Activated T-helper 9 cell treated with anti-CD3 and anti-CD28 coated beads, Interleukin-2, amount 50 U/mL, for 16 hours (primary cell): ENCODE measurements around the gene EIF3K.
A peak's percentile ranks its signal among the peaks of the same experiment; 100 is the strongest.
"Not testable (repeated sequence)": the region's sequence is repeated elsewhere in the genome, so short reads cannot be mapped to it uniquely, and the experiment has no call there.

ENCODE experiments used
- DNase-seq: peaks from one replicate; pipeline ENCODE4 v3.0.0-alpha.2; 2020; ENCODE audit warnings: low read depth

Gene EIF3K, protein sequence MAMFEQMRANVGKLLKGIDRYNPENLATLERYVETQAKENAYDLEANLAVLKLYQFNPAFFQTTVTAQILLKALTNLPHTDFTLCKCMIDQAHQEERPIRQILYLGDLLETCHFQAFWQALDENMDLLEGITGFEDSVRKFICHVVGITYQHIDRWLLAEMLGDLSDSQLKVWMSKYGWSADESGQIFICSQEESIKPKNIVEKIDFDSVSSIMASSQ

GRCh38 chr19:38618590-38619360 is at the start of gene EIF3K:
EIF3K (plus strand) TSS chr19:38619188; CDS start chr19:38619269, 81 bp downstream.
- DNase-seq, result peak; percentile 96

DNA sequence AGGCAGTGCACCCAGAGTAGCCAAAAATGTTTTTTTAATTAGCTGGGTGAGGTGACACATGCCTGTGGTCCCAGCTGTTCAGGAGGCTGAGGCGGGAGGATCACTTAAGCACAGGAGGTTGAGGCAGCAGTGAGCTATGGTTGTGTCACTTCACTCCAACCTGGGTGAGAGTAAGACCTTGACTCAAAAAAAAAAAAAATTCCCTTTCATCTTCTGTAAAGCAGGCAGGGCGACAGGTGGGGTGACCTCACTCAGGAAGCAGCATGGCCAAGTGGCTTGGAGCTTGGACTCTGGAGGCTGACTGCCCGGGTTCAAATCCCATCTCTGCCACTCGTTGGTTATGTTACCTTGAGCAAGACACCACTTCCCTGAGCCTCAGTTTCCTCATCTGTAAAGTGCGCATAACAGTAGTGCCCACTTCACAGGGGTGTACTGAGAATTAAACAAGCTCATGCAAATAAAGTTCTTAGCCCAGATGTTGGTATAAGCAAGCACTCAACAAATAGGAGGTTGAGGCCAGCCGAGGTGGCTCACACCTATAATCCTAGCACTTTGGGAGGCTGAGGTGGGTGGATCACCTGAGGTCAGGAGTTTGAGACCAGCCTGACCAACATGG is 49.5 kb upstream of the EIF3K start:
- DNase-seq, result no peak

DNA sequence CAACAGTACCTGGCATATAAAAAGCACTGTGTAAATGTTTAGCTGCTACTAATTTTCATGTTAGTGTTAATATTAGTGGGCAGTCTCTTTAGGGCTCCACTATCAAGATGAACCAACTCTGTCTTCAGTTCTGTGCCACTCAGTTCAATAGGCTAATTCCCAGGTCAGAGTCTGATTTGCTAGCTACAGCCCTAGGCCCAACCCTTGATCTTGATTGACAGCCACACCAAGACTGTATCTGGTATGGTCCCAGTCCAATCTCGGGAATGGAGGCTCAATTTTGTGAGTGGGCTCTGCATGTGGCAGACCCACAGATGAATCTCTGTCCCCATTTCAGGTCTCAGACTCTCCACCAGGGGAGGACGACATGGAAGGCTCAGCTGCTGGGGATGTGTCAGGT is 47.3 kb upstream of the EIF3K start:
- DNase-seq, result no peak

DNA sequence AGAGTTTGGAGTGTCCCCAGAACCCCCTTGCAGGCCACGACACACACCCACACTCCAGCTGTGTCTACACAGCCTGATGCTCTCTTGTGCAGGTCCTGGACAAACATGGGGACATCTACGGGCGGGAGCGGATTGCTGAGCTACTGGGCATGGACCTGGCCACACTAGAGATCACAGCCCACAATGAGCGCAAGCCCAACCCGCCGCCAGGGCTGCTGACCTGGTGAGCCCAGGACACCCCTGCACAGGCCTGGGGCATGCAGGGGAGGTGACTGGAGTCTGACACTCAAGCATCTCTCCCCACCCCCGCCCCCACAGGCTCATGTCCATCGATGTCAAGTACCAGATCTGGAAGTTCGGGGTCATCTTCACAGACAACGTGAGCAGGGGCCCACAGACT is 41.2 kb upstream of the EIF3K start:
- no peak for DNase-seq

GRCh38 chr19:38579304-38579703 is 39.7 kb upstream of the EIF3K start:
- not testable (repeated sequence) for DNase-seq

- no peak for DNase-seq
Observed at GRCh38 chr19:38580080-38580479, 38.9 kb upstream of the EIF3K start.

DNA sequence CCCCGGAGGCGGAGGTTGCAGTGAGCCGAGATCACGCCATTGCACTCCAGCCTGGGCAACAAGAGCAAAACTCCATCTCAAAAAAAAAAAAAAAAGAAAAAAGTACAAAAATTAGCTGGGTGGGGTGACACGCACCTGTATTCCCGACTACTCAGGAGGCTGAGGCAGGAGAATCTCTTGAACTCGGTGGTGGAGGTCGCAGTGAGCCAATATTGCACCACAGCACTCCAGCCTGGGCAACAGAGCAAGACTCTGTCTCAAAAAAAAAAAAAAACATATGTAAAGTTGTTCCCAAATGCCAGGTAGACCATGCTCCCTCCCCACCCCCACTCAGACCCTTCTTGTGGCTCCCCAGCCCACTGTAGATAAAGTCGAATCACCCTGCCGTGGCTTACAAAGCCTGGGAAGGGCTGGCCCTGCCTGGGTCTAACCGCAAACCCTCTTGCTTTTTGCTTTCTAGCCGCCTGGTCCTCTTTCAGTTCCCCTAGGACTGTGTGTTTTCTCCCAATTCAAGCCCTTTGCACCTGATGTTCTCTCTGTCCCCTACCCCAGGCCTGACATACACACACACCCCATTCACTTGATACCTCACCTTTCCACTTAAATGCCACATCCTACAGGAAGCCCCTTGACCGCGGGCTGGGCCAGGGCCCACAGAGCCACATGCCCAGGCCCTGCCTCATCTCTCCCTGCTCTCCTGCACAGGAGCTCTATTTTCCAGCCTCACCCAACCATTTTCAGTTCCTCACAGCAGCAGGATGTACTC is 35.6 kb upstream of the EIF3K start:
- no peak for DNase-seq

DNA sequence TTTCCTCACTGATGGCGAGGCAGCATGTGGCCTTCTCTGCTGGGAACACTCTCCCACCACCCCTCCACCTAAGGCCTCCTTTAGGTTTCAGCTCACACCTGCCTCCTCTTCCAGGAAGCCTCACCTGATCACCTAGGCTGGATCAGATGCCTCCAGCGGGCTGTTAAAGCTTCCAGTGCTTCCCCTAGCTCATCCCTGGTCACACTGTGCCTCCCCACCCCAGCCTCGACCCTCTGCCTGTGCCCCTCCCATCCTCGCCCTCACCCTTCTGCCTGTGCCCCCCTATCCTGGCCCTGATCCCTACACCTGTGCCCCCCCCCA is 35.0 kb upstream of the EIF3K start:
- no peak for DNase-seq

- DNase-seq, result no peak
Observed at GRCh38 chr19:38587562-38587961, 31.4 kb upstream of the EIF3K start.

DNA sequence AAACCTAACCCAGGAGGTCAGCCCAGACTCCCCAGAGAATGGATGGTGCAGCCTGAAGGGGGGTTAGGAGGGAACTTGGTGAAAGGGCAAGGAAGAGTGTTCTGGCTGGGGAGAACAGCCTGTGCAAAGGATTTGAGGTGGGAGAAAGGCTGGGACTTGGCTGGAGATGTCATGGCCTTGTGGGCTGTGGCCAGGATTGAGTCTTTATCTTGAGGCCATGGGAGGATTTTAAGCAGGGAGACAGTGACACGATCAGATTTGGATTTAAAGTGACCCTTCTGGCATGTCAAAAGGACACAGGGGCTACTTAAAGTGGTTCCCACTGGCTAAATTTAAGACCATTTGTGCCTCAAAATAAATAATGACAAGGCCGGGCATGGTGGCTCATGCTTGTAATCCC is 30.9 kb upstream of the EIF3K start:
- DNase-seq, result no peak

GRCh38 chr19:38592940-38593339 is 26.0 kb upstream of the EIF3K start:
- no peak for DNase-seq

DNA sequence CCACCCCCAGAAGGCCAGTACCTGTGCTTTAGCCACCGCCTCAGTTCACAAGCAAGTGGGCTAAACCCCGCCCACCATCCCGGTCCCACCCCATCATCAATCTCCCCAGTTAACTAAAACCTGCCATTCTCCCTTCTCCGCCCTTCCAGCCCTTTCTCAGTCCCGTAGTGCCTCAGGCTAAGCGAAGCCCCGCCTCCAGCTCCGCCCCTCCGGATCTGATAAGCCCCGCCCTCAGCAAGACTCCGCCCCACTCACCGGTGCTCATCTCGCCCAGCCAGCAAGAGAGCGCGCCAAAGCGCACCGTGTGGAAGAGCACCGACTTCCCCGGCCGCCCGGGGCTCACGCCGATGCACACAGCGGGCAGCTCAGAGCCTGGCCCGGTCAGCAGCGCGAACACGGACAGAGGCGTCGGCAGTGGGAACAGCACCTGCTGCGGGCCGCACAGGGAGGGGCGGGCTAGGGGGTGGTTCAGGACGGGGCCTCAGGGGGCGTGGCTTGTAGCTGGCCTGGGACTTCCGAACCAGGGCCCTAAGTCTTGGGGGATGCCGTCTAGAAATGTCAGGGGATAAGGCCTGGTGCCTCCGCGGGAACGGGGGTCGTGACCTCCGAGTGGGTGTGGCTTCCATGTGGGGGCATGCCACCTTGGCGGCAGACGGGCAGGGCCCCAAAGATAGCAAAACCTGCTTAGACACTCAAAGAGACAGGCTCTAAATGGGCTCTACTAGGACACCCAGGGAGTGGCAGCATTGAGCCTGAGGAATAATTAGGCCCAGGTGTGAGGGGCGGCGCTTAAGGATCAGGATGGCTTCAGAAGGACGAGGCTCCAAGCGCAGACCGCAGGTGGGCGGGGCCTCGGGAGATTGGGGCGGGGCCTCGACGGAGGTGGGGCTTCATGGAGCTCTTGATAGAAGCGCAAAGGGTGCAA is 22.7 kb upstream of the EIF3K start:
- peak; percentile 16 for DNase-seq

- no peak for DNase-seq
Observed at GRCh38 chr19:38597075-38597474, 21.9 kb upstream of the EIF3K start.

GRCh38 chr19:38599722-38600121 is 19.3 kb upstream of the EIF3K start:
- no peak for DNase-seq

DNA sequence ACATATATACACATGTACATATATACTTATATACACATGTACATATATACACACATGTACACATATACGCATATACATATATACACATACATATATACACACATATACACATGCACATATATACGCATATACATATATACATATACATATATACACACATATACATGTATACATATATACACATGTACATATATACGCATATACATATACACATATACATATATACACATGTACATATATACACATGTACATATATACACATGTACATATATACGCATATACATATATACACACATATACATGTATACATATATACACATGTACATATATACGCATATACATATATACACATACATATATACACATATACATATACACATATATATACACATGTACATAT is 16.1 kb upstream of the EIF3K start:
- not testable (repeated sequence) for DNase-seq

DNA sequence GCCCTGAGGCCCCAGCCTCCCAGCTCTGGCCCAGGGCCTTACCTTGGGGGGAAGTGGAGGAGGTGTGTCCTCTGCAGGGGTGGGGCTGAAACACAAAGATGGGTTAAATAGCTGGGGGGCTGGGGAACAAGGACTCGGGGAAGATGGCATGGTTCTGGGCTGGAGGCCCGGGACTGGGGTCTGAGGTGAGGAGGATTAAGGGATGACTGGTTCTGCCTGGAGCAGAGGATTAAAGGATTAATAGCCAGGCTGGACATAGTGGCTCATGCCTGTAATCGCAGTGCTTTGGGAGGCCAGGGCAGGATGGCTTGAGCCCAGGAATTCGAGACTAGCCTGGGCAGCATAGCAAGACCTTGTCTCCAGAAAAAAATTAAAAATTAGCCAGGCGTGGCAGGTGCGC is 12.9 kb upstream of the EIF3K start:
- no peak for DNase-seq

DNA sequence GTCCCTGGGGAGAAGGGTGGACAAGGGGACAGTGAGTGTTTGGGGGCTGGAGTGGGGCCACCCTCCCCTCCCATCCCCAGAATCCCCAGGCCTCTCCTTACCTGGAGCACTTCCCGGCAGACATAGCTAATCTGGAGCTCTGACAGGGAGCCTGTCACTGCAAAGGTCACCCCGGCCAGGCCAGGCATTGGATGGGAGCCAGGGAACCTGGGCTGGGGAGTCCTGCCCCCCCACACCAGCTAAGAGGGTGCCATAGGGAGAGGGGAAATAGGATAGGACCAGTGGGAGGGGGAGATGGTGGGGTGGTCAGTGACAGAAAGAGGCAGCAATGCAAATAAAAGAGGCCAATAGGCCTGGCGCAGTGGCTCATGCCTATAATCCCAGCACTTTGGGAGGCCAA is 4.7 kb upstream of the EIF3K start:
- DNase-seq, result no peak

DNA sequence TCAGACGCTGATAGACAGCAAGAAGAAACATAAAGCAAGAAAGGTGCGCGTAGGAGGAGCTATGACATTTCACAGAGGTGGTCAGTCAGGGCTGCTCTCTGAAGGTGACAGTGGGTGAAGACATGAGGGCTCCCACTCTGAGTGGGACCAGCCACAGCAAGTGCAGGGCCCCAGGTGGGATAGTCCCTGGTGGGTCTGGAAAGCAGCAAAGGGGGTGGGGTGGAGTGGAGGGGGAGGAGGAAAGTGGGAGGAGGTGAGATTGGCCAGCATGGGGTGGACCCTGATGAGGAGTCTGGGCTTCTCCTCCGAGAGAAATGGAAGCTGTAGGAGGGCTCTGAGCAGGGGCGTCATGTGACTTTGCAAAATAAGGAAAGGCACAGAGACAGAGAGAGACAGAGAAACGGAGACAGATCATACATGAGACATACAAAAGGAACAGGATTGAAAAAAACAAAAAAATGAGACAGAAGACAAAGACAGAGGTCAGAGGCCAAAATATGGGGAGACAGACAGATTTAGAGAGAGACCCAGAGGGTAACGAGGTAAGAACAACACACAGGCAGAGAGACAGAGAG is 3.9 kb upstream of the EIF3K start:
- DNase-seq, result no peak

- DNase-seq, result no peak
Observed at GRCh38 chr19:38616265-38616664, 2.7 kb upstream of the EIF3K start.

DNA sequence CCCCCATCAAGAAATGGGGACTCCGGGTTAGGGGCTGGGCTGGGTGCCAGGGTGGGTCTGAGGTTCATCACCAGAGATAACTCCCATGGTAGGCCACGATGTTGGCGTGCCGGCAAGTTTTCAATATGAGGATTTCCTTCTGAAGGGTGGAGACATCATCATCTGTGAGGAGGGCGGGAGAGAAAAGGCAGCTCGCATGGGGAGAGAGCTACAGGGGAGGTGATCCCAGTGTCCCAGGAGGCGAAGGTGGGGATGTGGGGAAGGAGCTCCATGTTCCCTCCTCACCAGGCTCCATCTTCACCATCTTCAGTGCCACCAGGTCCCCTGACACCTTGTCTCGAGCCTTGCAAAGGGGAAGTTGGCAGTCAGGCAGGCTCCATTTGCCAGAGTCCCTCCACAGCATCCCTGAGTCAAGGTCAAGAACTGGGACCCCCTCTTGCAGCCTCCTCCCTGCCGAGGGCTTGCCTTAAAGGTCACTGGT is 1.7 kb upstream of the EIF3K start:
- no peak for DNase-seq
